HG03457 (cell line): ENCODE results near the gene NDUFB1.

Experiments
- ATAC-seq: cut with Tn5 transposase; IDR thresholded peaks from one replicate; pipeline ENCODE4 v1.9.1; 2021; ENCODE audit warnings: moderate number of reproducible peaks; ENCODE audit not compliant: unreplicated experiment

The NDUFB1 gene

DNA sequence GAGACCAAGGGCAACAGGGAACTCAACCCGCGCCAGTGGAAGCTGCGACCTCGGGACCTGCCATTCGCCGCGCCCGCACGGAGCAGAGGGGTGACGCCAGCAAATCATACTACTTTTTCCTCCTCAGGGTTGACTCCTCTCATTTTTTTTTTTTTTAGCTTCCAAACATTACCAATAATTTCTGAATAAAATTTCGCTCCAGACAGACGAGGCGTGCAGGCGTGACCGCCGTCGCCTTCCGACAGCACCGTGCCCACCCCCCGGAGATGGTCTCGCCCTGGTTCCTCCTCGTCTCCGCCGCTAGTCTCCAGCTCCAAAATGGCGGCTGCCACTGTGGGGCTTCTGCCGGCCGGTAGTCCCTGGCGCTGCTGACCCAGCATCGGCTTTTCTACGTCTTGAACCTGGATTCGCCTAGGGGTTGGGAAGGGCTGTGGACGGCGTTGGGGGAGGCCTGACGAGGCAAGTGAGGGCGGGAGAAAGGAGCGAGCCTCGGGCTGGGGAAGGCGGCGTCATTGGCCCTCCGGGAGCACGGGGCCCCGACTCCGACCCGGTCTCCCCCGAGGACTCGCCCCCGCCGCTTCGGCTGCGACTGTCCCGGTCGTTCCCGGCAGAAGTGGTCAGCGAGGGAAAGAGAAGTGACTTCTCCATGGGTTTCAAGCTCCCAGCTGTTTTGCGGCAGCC, at the start of gene NDUFB1, which contains the start of gene CPSF2:
Gene NDUFB1 (minus strand): TSS at position 37 of the 681 bp plus-strand sequence. CDS start 4,069 bp downstream, outside the sequence.
Gene CPSF2 (plus strand): TSS at position 300 of the 681 bp plus-strand sequence. CDS start 9,016 bp downstream, outside the sequence.
- peak; percentile 68 for ATAC-seq

DNA sequence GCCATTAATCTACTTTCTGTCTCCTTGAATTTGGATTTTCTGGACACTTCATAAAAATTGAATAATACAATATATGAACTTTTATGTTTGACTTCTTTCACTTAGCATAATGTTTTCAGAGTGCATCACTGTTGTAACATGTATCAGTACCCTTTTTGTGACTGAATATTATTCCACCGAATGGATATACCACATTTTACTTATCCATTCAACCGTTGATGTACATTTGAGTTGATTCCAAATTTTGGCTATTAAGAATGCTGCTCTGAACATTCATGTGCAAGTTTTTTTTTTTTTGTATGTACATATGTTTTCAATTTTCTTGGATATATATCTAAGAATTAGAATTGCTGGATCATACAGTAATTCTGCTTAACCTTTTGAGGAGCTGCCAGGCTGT, 43.5 kb upstream of the NDUFB1 start:
- ATAC-seq, result no peak

DNA sequence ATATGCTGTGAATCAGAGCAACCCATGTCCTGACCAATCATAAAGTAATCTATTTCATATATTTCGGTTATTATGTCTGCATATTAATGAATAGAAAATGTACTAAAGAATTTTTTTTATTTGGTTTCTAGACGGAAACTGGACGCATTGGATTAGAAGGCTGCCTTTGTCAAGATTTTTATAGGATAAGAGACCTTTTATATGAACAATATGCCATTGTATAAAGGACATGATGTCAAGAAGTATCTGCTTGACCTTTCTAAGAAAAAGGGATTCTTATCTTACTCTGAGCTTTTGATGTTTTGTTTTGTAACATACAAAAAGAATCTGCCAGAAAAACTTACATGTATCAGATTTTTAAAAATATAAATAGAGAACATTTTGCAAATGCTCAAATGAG, 40.0 kb upstream of the NDUFB1 start:
- ATAC-seq, result no peak

DNA sequence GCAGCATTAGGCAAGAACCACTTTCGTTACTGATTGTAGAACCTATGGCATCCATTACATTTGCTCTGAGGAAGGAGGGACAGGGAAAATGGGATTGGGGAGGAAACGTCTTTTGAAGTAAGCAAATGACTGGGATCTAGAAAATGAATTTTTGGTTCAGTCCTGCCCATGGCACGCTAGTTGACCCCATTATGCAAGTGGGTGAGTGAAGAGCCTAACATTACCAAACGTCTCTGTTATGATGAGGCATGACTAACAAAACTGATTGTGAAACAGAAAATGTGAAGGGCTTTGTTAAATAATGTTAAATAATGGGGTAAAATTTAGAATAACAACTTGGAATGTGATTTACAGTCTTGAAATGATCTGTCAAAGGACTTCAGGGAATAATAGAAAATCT, 39.1 kb upstream of the NDUFB1 start:
- ATAC-seq, result no peak

DNA sequence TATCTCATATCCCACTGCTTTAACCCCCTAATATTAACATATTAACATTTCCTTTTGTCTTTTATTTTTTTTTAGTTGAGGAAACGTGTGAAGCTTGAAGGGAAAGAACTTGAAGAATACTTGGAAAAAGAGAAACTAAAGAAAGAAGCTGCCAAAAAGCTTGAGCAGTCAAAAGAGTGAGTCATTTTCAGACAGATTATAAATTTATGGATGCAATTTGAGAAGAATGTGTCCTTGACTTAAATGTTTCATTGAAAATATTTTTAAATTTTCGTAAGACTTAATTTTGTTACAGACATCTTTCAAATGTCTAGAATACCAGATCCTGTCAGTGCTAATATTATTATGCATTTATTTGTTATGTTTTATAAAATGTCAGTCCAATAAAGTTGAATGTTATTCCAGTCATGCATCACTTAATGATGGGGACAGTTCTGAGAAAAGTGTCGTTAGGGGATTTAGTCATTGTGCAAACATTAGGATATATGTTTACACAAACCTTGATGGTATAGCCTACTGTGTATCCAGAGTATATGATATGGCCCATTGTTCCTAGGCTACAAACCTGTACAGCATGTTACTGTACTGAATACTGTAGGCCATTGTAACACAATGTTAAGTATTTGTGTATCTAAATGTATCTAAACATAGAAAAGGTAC, 32.9 kb upstream of the NDUFB1 start:
- ATAC-seq, result no peak

DNA sequence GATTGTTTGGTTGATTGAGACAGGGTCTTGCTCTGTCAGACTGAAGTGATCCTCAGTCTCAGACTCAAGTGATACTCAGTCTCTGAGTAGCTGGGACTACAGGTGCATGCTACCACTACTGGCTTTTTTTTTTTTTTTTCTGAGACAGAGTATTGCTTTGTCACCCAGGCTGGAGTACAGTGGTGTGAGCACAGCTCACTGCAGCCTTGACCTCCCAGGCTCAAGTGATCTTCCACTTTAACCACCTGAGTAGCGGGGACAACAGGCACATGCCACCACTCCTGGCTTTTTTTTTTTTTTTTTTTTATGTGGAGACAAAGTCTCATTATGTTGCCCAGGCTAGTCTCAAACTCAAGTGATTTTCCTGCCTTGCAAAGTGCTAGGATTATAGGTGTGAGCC, 32.1 kb upstream of the NDUFB1 start:
- ATAC-seq, result no peak

GRCh38 chr14:92144708-92145107, 23.2 kb upstream of the NDUFB1 start:
- ATAC-seq, result no peak

GRCh38 chr14:92143962-92144361, 22.5 kb upstream of the NDUFB1 start:
- no peak for ATAC-seq

DNA sequence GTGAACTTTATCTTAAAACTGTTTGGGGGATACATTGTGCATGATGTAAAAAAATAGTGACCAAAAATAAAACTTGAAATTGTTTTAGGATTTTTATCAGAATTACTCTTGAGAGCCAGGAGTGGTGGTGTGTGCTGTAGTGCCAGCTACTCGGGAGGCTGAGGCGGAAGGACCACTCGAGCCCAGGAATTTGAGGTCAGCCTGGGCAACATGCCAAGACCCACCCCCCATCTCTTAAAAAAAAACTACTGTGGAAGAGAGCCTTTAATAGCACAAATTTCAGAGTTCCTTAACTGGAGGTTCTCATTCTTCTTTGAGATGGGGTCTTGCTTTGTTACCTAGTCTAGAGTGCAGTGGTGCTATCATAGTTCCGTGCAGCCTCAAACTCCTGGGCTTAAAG, 21.8 kb upstream of the NDUFB1 start:
- no peak for ATAC-seq

- ATAC-seq, result no peak
These were observed 13.8 kb upstream of the NDUFB1 start for GRCh38 chr14:92135269-92135668.

DNA sequence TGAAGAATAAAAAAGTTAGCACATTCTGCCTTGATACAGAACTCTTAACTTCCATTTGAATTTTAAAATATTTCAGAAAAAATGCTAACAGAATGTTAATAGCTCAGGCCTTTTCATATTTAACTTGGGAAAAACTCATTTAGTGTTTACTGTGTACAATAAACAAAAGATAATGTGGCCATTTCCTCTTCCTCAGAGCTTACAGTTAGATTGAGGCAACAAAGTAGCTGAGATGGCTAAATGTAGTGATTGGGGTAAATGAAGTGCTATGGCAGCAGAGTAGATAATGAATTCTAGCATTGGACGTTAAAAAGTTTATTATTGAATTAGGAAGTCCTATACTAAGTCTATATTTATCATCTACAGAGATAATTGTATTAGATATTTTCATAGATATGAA, 12.9 kb upstream of the NDUFB1 start:
- ATAC-seq, result no peak

- no peak for ATAC-seq
These were observed 1.3 kb upstream of the NDUFB1 start for GRCh38 chr14:92122761-92123160.

- no peak for ATAC-seq
These were observed 808 bp upstream of the NDUFB1 start for GRCh38 chr14:92122351-92122677.

GRCh38 chr14:92121207-92121669, 268 bp downstream of the NDUFB1 start:
- no peak for ATAC-seq

GRCh38 chr14:92109490-92109889, 12.0 kb downstream of the NDUFB1 start:
- no peak for ATAC-seq

GRCh38 chr14:92108345-92109254, 12.9 kb downstream of the NDUFB1 start:
- no peak for ATAC-seq

DNA sequence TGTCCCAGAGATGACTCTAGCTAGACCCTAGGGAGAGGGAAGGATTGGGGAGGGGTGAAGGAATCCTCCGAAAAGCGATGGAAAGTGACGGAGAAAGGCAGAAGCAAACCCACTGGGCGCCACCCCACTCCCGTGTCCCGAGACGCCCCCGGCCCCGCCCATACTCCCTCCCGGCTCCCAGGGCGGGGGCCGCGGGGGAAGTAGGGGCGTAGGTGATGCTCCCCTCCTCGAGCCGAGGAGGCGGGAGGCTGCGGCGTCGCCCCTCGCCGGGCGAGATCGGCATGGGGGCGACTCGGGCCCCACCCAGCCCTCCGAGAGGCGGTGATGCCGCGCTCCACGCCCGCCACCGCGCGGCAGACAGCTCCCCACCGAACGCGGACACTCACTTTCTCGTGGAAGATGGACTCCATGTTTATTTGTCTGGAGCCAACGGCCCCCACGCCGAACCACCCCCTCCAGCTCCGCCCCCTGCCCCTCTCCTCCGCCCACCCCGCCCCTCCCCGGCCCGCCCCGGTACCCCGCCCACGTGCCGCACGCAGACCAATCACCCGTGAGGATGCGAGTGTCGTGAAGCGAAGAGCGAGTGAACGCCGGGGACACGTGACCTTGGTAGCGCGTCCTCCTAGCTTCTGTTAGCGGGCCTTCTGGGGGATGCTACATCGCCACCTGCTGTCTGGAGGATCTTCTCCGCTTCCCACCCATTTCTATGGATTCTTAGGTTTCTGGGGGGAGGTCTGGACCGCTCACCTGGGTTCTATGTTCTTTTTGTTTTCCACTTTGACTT, 15.2 kb downstream of the NDUFB1 start, which contains the start of gene ATXN3:
Gene ATXN3 (minus strand): TSS at position 440 of the 784 bp plus-strand sequence. CDS start 30 bp downstream, at position 410.
- peak; percentile 67 for ATAC-seq

DNA sequence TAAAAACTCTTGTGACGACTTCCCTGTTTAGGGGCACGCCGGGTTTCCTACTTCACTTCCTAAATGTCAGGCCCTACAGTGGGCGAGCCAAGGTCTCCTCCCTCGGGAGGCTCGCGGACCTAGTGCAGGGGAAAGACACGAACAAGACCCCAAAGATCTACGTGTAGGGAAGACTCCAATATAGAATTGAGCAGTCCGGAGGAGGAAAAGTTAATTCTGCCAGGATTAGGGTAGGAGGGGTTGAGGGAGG, 15.7 kb downstream of the NDUFB1 start:
- ATAC-seq, result no peak

- no peak for ATAC-seq
These were observed 16.2 kb downstream of the NDUFB1 start for GRCh38 chr14:92105073-92105892.

DNA sequence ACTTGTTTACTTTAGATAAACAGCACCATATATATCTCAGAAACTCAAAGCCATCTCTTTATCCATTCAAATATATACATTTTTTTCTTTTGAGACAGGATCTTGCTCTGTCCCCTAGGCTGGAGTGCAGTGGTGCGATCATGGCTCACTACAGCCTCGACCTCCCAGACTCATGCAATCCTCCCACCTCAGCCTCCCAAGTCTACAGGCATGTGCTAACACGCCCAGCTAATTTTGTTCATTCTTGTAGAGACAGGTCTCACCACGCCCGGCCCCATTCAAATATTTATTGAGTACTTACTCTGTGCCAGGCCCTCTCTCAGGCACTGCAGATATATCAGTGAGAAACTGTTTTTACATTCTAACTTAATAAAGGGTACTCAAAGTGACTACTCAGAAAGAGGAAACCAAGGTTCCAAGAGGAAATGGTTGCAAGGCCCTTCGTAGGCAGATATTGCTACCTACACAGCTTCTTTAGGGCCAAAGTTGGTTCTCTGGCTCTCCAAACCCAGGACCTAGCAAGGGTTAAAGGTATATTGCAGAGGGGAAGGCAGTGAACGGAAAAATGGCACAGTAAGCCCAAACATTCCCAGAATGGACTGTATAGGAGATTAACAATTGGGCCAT, 18.0 kb downstream of the NDUFB1 start:
- ATAC-seq, result no peak
